Parietal lobe (tissue), 1 donor: ENCODE data around the gene TDRD6. TPM values are rescaled to one million over a fixed set of nuclear protein-coding genes. Genes with fewer than 3 reads are reported as not detected.

ENCODE experiments used
- total RNA-seq: library from RNA; depleted of rRNA; stranded (reverse); fragments of >200 nt; gene quantifications from one replicate; pipeline ENCODE4 v1.2.3, GENCODE V29; 2014

Gene TDRD6
- 2.5 TPM for total RNA-seq

DNA sequence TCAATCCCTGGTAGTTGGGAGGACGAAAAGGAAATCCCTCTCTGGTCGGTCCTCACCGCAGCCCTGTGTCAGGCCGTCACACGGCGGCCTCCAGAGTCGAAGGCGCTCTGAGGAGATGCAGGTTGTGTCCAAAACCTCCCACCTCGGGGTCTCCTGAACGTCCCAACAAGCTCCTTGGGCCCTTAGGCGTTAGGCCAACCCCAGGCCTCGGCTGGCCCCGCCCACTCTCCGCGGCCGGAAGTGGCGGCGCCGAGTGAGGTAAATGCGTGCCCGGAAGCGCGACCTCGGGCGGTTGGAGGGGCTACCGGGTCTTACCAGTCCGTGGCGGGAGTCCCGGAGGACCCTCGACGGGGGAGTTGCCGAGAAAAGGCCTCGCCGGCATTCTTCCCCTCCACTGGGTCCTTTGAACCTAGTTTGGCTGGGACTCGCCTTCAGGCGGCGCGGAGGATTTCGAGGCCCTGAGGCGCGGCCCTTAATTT, at the start of gene TDRD6:
Gene TDRD6, plus strand, starts transcription at position 267 of the 479 bp plus-strand sequence. CDS start 244 bp downstream, outside the sequence.

DNA sequence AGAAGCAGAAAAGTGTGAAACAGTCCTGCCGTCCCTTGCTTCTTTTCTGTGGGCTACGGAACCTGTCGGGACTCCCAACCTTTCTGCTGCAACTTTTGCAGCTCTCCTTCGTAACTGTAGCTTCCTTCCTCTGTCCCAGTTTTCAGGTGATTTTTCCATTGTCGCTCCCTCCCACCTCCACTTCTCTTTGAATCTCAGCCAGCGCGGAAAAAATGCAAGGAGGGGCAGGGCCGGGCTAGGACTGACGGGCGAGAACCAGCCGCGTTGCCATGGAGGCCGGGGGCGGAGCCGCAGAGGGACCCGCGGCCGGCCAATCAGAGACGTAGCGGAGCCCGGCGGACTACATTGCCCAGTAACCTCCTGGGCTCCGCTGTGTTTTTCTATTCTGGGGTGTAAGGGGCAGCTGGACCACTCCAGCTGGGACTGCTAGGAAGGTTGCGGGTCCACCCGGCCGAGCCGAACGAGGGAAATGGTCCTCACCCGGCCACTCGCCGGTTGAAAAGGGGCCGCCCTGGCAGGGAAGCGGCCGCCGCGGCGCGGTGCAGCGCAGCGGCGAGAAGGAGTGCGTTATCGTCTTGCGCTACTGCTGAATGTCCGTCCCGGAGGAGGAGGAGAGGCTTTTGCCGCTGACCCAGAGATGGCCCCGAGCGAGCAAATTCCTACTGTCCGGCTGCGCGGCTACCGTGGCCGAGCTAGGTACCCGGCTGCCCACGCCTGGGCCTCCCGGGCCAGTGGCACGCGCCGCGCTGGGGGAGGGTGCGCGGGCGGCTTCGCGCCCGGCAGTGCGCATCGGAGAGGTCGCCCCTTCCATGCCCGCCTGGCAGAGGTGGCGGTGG, 34.9 kb upstream of the TDRD6 start, which contains the start of the genes CYP39A1 and SLC25A27:
Gene CYP39A1, minus strand, starts transcription at position 216 of the 836 bp plus-strand sequence. CDS start 236 bp downstream, outside the sequence.
Gene SLC25A27, plus strand, starts transcription at position 373 of the 836 bp plus-strand sequence. Its CDS starts 218 bp downstream, at position 591.

GRCh38 chr6:46734867-46735719, 47.4 kb downstream of the TDRD6 start, which contains the start of gene PLA2G7:
Gene PLA2G7, minus strand, starts transcription at chr6:46735375. Its CDS starts 12,484 bp downstream, at chr6:46722891.

DNA sequence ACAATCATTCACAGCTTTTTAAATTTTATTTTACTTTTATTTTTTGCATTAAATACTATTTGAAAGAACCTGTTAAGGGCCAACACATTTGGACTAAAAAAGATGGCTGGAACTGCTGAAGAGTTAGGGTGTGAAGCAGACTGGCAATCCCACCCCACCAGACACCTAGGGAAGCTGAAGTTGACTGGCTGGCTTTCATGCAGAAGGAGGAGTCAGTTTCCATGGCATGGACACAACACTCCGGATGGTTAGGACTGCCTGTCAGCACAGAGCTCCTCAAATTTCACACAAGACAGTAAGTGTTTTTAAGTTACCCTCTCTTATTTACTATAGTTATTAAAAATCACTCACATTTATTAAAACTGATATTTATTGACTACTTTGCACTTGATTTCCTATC, 59.0 kb downstream of the TDRD6 start, which contains the start of gene ANKRD66:
Gene ANKRD66, plus strand, starts transcription at position 238 of the 400 bp plus-strand sequence. CDS start 5,016 bp downstream, outside the sequence.

Other genes with a start within 250 kb of the TDRD6 start
- gene RCAN2, start 196.4 kb upstream of the TDRD6 start, total RNA-seq = 7.5 TPM
- 3.1 TPM for gene CYP39A1, start 35.1 kb upstream of the TDRD6 start, total RNA-seq
- 57.6 TPM for gene SLC25A27, start 34.9 kb upstream of the TDRD6 start, total RNA-seq
- gene PLA2G7, start 47.5 kb downstream of the TDRD6 start, total RNA-seq = 1.9 TPM
- gene ANKRD66, start 59.0 kb downstream of the TDRD6 start, total RNA-seq = 0.31 TPM
- gene MEP1A, start 105.5 kb downstream of the TDRD6 start, total RNA-seq = not detected
- 11.3 TPM for gene ADGRF5, start 234.1 kb downstream of the TDRD6 start, total RNA-seq